H1 (cell line): Measurements from ENCODE around the gene AGO3. TPM values are rescaled to one million over a fixed set of nuclear protein-coding genes. Genes with fewer than 3 reads are reported as not detected.

ENCODE experiments used
- CTCF ChIA-PET: fragments of 300-600 bp; sonication (Branson Sonifier 250); formaldehyde crosslinking; loops from one replicate; lab custom pipeline; 2021; ENCODE audit not compliant: partially characterized antibody; lab: Charles Lee
- POLR2A ChIA-PET: fragments of 300-600 bp; sonication (Branson Sonifier 250); formaldehyde crosslinking; loops from one replicate; lab custom pipeline; 2021; ENCODE audit warnings: inconsistent platforms; ENCODE audit not compliant: partially characterized antibody; lab: Charles Lee
- DNase-seq, 2 experiments: peaks; one replicate each; pipeline versions ENCODE4 v3.0.0 to v3.0.0-alpha.2; 2010 to 2022; ENCODE audit warnings: low spot score in 2 of 2, low read depth in 1 of 2, mixed read lengths in 1 of 2
- FAIRE-seq: peaks from 2 replicates; lab custom pipeline; 2011; peaks lifted over from hg19 to GRCh38; lab: Jason Lieb, UNC
- H2AFZ ChIP-seq: 2 replicates; pipeline ENCODE4 v1.8.1; 2012; ENCODE audit warnings: low read length, inconsistent platforms
- H2AK5ac ChIP-seq: 2 replicates; pipeline ENCODE4 v1.6.1; 2013; ENCODE audit warnings: low read depth, low read length
- H2BK120ac ChIP-seq: replicated peaks from 2 replicates; pipeline ENCODE3; 2013; ENCODE audit warnings: low read depth, low read length, inconsistent platforms
- H2BK12ac ChIP-seq: 2 replicates; pipeline ENCODE4 v1.6.1; 2013; ENCODE audit warnings: low read depth, low read length
- H2BK15ac ChIP-seq: 2 replicates; pipeline ENCODE4 v1.6.1; 2013; ENCODE audit warnings: low read length
- H2BK20ac ChIP-seq: 2 replicates; pipeline ENCODE4 v1.6.1; 2013; ENCODE audit warnings: low read length
- H2BK5ac ChIP-seq: 2 replicates; pipeline ENCODE4 v1.6.1; 2013; ENCODE audit warnings: low read depth, low read length
- H3K14ac ChIP-seq: 2 replicates; pipeline ENCODE4 v1.6.1; 2013; ENCODE audit warnings: inconsistent platforms; ENCODE audit not compliant: insufficient read length
- H3K18ac ChIP-seq: 2 replicates; pipeline ENCODE4 v1.6.1; 2013; ENCODE audit warnings: low read length; ENCODE audit errors: extremely low read depth
- H3K23ac ChIP-seq: 2 replicates; pipeline ENCODE4 v1.6.1; 2013; ENCODE audit warnings: inconsistent platforms; ENCODE audit not compliant: insufficient read length
- H3K23me2 ChIP-seq: 2 replicates; pipeline ENCODE4 v1.6.1; 2013; ENCODE audit warnings: low read depth, low read length
- H3K27ac ChIP-seq: 2 replicates; pipeline ENCODE4 v1.6.1; 2011; ENCODE audit warnings: low read depth, low read length, inconsistent platforms
- H3K27me3 ChIP-seq, 4 experiments: replicated peaks in 1 of 4; 1 replicate in 1 of 4; 2 replicates in 3 of 4; pipeline versions ENCODE4 v1.6.1 to v1.8.1; 2011 to 2013; ENCODE audit warnings: low read length in 3 of 4, mild to moderate bottlenecking in 3 of 4, inconsistent platforms in 2 of 4, mixed read lengths in 2 of 4, moderate library complexity in 1 of 4; ENCODE audit not compliant: control insufficient read depth in 3 of 4, insufficient read depth in 3 of 4; ENCODE audit errors: extremely low read depth in 1 of 4
- H3K36me3 ChIP-seq, 4 experiments: 2 replicates each; pipeline versions ENCODE4 v1.6.1 to v1.8.1; 2011 to 2013; ENCODE audit warnings: mild to moderate bottlenecking in 4 of 4, low read length in 3 of 4, moderate library complexity in 2 of 4, control low read depth in 1 of 4, inconsistent platforms in 1 of 4; ENCODE audit not compliant: insufficient read depth in 4 of 4, control insufficient read depth in 2 of 4
- H3K4ac ChIP-seq: replicated peaks from 2 replicates; pipeline ENCODE3; 2013; ENCODE audit warnings: low read length, low read depth, mixed read lengths, inconsistent platforms; ENCODE audit not compliant: insufficient read length
- H3K4me1 ChIP-seq, 4 experiments: replicated peaks in 1 of 4; 1 replicate in 1 of 4; 2 replicates in 3 of 4; pipeline versions ENCODE4 v1.6.1 to v1.8.1; 2011 to 2013; ENCODE audit warnings: low read length in 3 of 4, inconsistent platforms in 2 of 4, mixed read lengths in 1 of 4; ENCODE audit not compliant: insufficient read depth in 4 of 4, control insufficient read depth in 3 of 4
- H3K4me2 ChIP-seq, 2 experiments: 2 replicates each; pipeline versions ENCODE4 v1.6.1 to v1.8.1; 2011 to 2013; ENCODE audit warnings: low read depth in 2 of 2, low read length in 2 of 2, control low read depth in 1 of 2, inconsistent platforms in 1 of 2, mild to moderate bottlenecking in 1 of 2; ENCODE audit not compliant: insufficient read depth in 1 of 2
- H3K4me3 ChIP-seq, 4 experiments: fragments of 200-600, 300-600 bp in 1 of 4; sonication (generic), shearing (Covaris generic), sonication (Bioruptor Twin) in 1 of 4; 2 replicates each; pipeline versions ENCODE4 v1.5.1 to v1.8.1; 2011 to 2016; ENCODE audit warnings: low read length in 4 of 4, low read depth in 3 of 4, control low read depth in 2 of 4, inconsistent platforms in 2 of 4, mild to moderate bottlenecking in 2 of 4, mixed read lengths in 1 of 4, moderate library complexity in 1 of 4; ENCODE audit not compliant: insufficient read depth in 2 of 4; ENCODE audit errors: extremely low read depth in 1 of 4
- H3K56ac ChIP-seq: replicated peaks from 2 replicates; pipeline ENCODE3; 2013; ENCODE audit warnings: low read depth, mild to moderate bottlenecking, mixed read lengths, low read length, inconsistent platforms; ENCODE audit not compliant: insufficient read length
- H3K79me1 ChIP-seq: 2 replicates; pipeline ENCODE4 v1.6.1; 2013; ENCODE audit warnings: low read depth, low read length, control low read depth
- H3K79me2 ChIP-seq, 2 experiments: 2 replicates each; pipeline versions ENCODE4 v1.6.1 to v1.8.1; 2012 to 2013; ENCODE audit warnings: low read length in 2 of 2, mild to moderate bottlenecking in 2 of 2, inconsistent platforms in 1 of 2; ENCODE audit not compliant: insufficient read depth in 2 of 2, control insufficient read depth in 1 of 2
- H3K9ac ChIP-seq, 4 experiments: replicated peaks in 1 of 4; 1 replicate in 1 of 4; 2 replicates in 3 of 4; pipeline versions ENCODE4 v1.6.1 to v1.8.1; 2011 to 2013; ENCODE audit warnings: low read depth in 3 of 4, low read length in 3 of 4, control low read depth in 2 of 4, mild to moderate bottlenecking in 2 of 4, moderate library complexity in 2 of 4, inconsistent platforms in 1 of 4; ENCODE audit errors: extremely low read depth in 1 of 4
- H3K9me3 ChIP-seq, 2 experiments: 2 replicates each; pipeline versions ENCODE4 v1.6.1 to v1.8.1; 2012 to 2013; ENCODE audit warnings: mild to moderate bottlenecking in 2 of 2, moderate library complexity in 2 of 2, control low read depth in 1 of 2, inconsistent platforms in 1 of 2, low read depth in 1 of 2, low read length in 1 of 2, mixed read lengths in 1 of 2; ENCODE audit not compliant: insufficient read depth in 2 of 2
- H4K20me1 ChIP-seq, 2 experiments: replicated peaks in 1 of 2; 2 replicates each; pipeline versions ENCODE3 to v1.8.1; 2011 to 2013; ENCODE audit warnings: inconsistent platforms in 2 of 2, low read length in 2 of 2, mild to moderate bottlenecking in 1 of 2; ENCODE audit not compliant: insufficient read depth in 2 of 2, control insufficient read depth in 1 of 2
- H4K5ac ChIP-seq: 2 replicates; pipeline ENCODE4 v1.6.1; 2013; ENCODE audit warnings: low read length, low read depth, mixed read lengths, inconsistent platforms; ENCODE audit not compliant: insufficient read length
- H4K8ac ChIP-seq: 2 replicates; pipeline ENCODE4 v1.8.0; 2013; ENCODE audit warnings: mild to moderate bottlenecking, moderate library complexity, low read length, inconsistent platforms; ENCODE audit not compliant: insufficient read depth; ENCODE audit errors: extremely low read depth
- H4K91ac ChIP-seq: replicated peaks from 2 replicates; pipeline ENCODE3; 2013; ENCODE audit warnings: low read length, mixed read lengths, inconsistent platforms; ENCODE audit not compliant: insufficient read length
- EZH2 ChIP-seq: fragments of 200-600 bp; sonication (generic); IDR thresholded peaks from 2 replicates; pipeline ENCODE4 v1.7.1; 2012; ENCODE audit warnings: low read depth, mild to moderate bottlenecking, moderate library complexity, low read length, inconsistent platforms; ENCODE audit not compliant: severe bottlenecking
- HDAC6 ChIP-seq: IDR thresholded peaks from one replicate; pipeline ENCODE4 v1.7.1; 2012; ENCODE audit warnings: low read depth, mild to moderate bottlenecking, inconsistent platforms, low read length, moderate library complexity
- KDM1A ChIP-seq: fragments of 200-600, 300-600 bp; sonication (generic); IDR thresholded peaks from 2 replicates; pipeline ENCODE4 v1.7.1; 2016; ENCODE audit warnings: mild to moderate bottlenecking, low read length, borderline replicate concordance
- MAFK ChIP-seq: IDR thresholded peaks from 2 replicates; pipeline ENCODE4 v1.6.1; 2012; ENCODE audit warnings: low read depth, mild to moderate bottlenecking, improper control_type of control experiment, low read length
- NRF1 ChIP-seq: IDR thresholded peaks from 2 replicates; pipeline ENCODE4 v1.6.1; 2011; ENCODE audit warnings: mild to moderate bottlenecking, low read depth, low read length, improper control_type of control experiment
- POLR2A ChIP-seq, 2 experiments: IDR thresholded peaks; 1 replicate in 1 of 2; 2 replicates in 1 of 2; pipeline ENCODE4 v1.6.1; 2011; ENCODE audit warnings: low read depth in 2 of 2, low read length in 2 of 2, mild to moderate bottlenecking in 2 of 2; ENCODE audit errors: control extremely low read depth in 1 of 2
- POLR2AphosphoS5 ChIP-seq: IDR thresholded peaks from 2 replicates; pipeline ENCODE4 v1.6.1; 2011; ENCODE audit warnings: low read depth, low read length
- RAD21 ChIP-seq, 2 experiments: IDR thresholded peaks in 1 of 2; conservative IDR thresholded peaks in 1 of 2; 2 replicates each; pipeline ENCODE4 v1.6.1; 2011; ENCODE audit warnings: low read depth in 2 of 2, low read length in 2 of 2, improper control_type of control experiment in 1 of 2, inconsistent platforms in 1 of 2, mild to moderate bottlenecking in 1 of 2, moderate library complexity in 1 of 2
- RBBP5 ChIP-seq: IDR thresholded peaks from 2 replicates; pipeline ENCODE4 v1.7.1; 2012; ENCODE audit warnings: low read depth, mild to moderate bottlenecking, inconsistent platforms, low read length, moderate library complexity, borderline replicate concordance
- SAP30 ChIP-seq: fragments of 300-600 bp; sonication (generic); IDR thresholded peaks from 2 replicates; pipeline ENCODE4 v1.7.1; 2012; ENCODE audit warnings: low read length, moderate library complexity, mild to moderate bottlenecking, inconsistent platforms; ENCODE audit not compliant: insufficient read depth, insufficient replicate concordance
- WGBS, 2 experiments: shearing (Covaris generic) in 1 of 2; methylation state at CpG; one replicate each; pipeline versions ENCODE4 v1.1.6 to v1.1.7; 2013 to 2015; ENCODE audit warnings: low lambda C conversion rate in 2 of 2, mixed read lengths in 2 of 2, inconsistent platforms in 1 of 2, low coverage in 1 of 2, missing lambda C conversion rate in 1 of 2; ENCODE audit not compliant: insufficient replicate concordance in 2 of 2, insufficient coverage in 1 of 2, insufficient read length in 1 of 2; ENCODE audit errors: extremely low coverage in 1 of 2, missing lambda C conversion rate in 1 of 2; 5-methylcytosine and 5-hydroxymethylcytosine counted together
- polyA plus RNA-seq, 7 experiments: library from polyadenylated mRNA; depleted of rRNA in 3 of 7; stranded (reverse) in 5 of 7; unstranded in 2 of 7; fragments of >200 nt in 5 of 7; fragments of 200-250 nt in 2 of 7; gene quantifications; 1 replicate in 5 of 7; 2 replicates in 1 of 7; 4 replicates in 1 of 7; pipeline versions ENCODE4 v1.2.1 to v1.2.3, GENCODE V29; 2011 to 2013; ENCODE audit warnings: missing spikeins in 2 of 7, mixed read lengths in 2 of 7
- total RNA-seq: library from RNA; stranded (reverse); fragmentation: NEBNext Ultra II Directional; extraction: Animal tissue kit (Norgen Biotek cat#: 25700); gene quantifications from 2 replicates; pipeline ENCODE4 v1.2.1, GENCODE V29; 2021

AGO3 gene
- total and polyA plus RNA-seq, 2 of the 8 experiments (the other 6 are each of a cell fraction or from before 2014, with no cell fraction given): 10.7 to 26.4 TPM

- no peak overlapping the region; the same call in 1 of the 2 replicates for H4K8ac ChIP-seq
- no peak overlapping the region for H2AFZ ChIP-seq
- peaks cover 8 to 62% (median 37%) of the 10 kb centered on the region in 4 experiments; a peak in 7 of 8 replicates for H3K36me3 ChIP-seq
- H4K20me1 ChIP-seq: peaks cover 10 to 12% of the 10 kb centered on the region in 2 experiments
- no peaks in the 10 kb centered on the region for H3K79me1 ChIP-seq
- H3K23ac ChIP-seq: no peak overlapping the region
- no peak overlapping the region for H3K9ac ChIP-seq
- no peaks in the 10 kb centered on the region for H3K23me2 ChIP-seq
- no peak overlapping the region for H2BK20ac ChIP-seq
- H4K91ac ChIP-seq: no peak overlapping the region
- no peak overlapping the region for H3K27ac ChIP-seq
- no peak overlapping the region for H2BK12ac ChIP-seq
- H2BK15ac ChIP-seq: no peak overlapping the region
- no peak overlapping the region for H3K4me3 ChIP-seq
- no peak for TF ChIP-seq MAFK
- TF ChIP-seq NRF1: no peak
- TF ChIP-seq KDM1A: no peak
- TF ChIP-seq RBBP5: no peak
- TF ChIP-seq RAD21 (IDR thresholded peaks at IDR 0.05 in 1 of 2, conservative IDR thresholded peaks at IDR 0.05 in 1 of 2; ENCODE audit: low read depth in 2 of 2, low read length in 2 of 2): no peak
- no peak for TF ChIP-seq POLR2AphosphoS5
- no peak for TF ChIP-seq SAP30
- no peak for TF ChIP-seq HDAC6
- no peak for TF ChIP-seq POLR2A (IDR thresholded peaks at IDR 0.05; ENCODE audit: control extremely low read depth in 1 of 2, low read depth in 2 of 2, low read length in 2 of 2)
- no peak for TF ChIP-seq EZH2
- no peak overlapping the region for H2BK5ac ChIP-seq
- no peak overlapping the region for H2AK5ac ChIP-seq
- ChIA-PET CTCF (interaction anchor here (0.7 to 1.6 kb wide), 3 partner anchors 12 to 677 kb away, joined by 3 read pairs; no protein-coding TSS in a partner anchor), POLR2A (interaction anchor here (1.0 kb wide), 1 partner anchor 30 kb away, joined by 4 read pairs; no protein-coding TSS in a partner anchor)
- WGBS, 2 experiments: 91% methylated on average over 13 of the region's 14 CpGs; no CpG with 5 or more reads in 1 of the 2 experiments
- H4K5ac ChIP-seq: no peak overlapping the region
- FAIRE-seq (no peak), DNase-seq (no peak)
- no peak overlapping the region for H2BK120ac ChIP-seq
- no peak overlapping the region for H3K4me2 ChIP-seq
- no peaks in the 10 kb centered on the region for H3K4me1 ChIP-seq
- H3K27me3 ChIP-seq: no peaks in the 10 kb centered on the region
- peaks cover 0 to 7% of the 10 kb centered on the region in 2 experiments; a peak in 1 of 4 replicates for H3K79me2 ChIP-seq
- no peak overlapping the region for H3K14ac ChIP-seq
- no peak overlapping the region for H3K4ac ChIP-seq
- H3K9me3 ChIP-seq: no peaks in the 10 kb centered on the region
- no peak overlapping the region for H3K56ac ChIP-seq
- H3K18ac ChIP-seq: no peak overlapping the region
Observed at GRCh38 chr1:35893051-35893879, 37.6 kb upstream of the AGO3 start.
